Neural progenitor cell (in vitro differentiated cells): ENCODE data around the gene TECTA.
"Not testable (repeated sequence)": the region's sequence is repeated elsewhere in the genome, so short reads cannot be mapped to it uniquely, and the experiment has no call there.

Experiments used
- CTCF ChIP-seq: fragments of 200-600 bp; sonication (generic); IDR thresholded peaks from 2 replicates; pipeline ENCODE4 v1.5.1; 2017; ENCODE audit warnings: antibody characterized with exemption, mild to moderate bottlenecking
- EZH2 ChIP-seq: fragments of 200-600 bp; sonication (generic); IDR thresholded peaks from 2 replicates; pipeline ENCODE4 v1.6.1; 2017; ENCODE audit warnings: antibody characterized with exemption, mild to moderate bottlenecking, moderate library complexity

GRCh38 chr11:121240001-121240400 is 139.0 kb downstream of the TECTA start:
- not testable (repeated sequence) for TF ChIP-seq CTCF, EZH2
